ENCODE measurements around the gene DOCK2. TPM values are rescaled to one million over a fixed set of nuclear protein-coding genes. Genes with fewer than 3 reads are reported as not detected.
A peak's percentile ranks its signal among the peaks of the same experiment; 100 is the strongest.

Gene DOCK2
- polyA plus RNA-seq, 3 donors = 2.6 to 3.6 (median 2.6) TPM

- DNase-seq (ENCODE audit: extremely low read depth in 1 of 11, low read depth in 9 of 11, low spot score in 4 of 11) = no peak
These were observed 227.4 kb downstream of the DOCK2 start for GRCh38 chr5:169864483-169864882.

- no peak for DNase-seq (ENCODE audit: extremely low read depth in 1 of 11, low read depth in 9 of 11, low spot score in 4 of 11)
These were observed 230.3 kb downstream of the DOCK2 start for GRCh38 chr5:169867347-169867746.

GRCh38 chr5:169869066-169869465 is 232.0 kb downstream of the DOCK2 start:
- DNase-seq (ENCODE audit: extremely low read depth in 1 of 11, low read depth in 9 of 11, low spot score in 4 of 11) = no peak

GRCh38 chr5:169870211-169870610 is 233.1 kb downstream of the DOCK2 start:
- DNase-seq (ENCODE audit: extremely low read depth in 1 of 11, low read depth in 9 of 11, low spot score in 4 of 11) = no peak

- DNase-seq (ENCODE audit: extremely low read depth in 1 of 11, low read depth in 9 of 11, low spot score in 4 of 11) = no peak
These were observed 234.9 kb downstream of the DOCK2 start for GRCh38 chr5:169871826-169872490.

- peak in 7 of 11 donors; percentile 13 to 33 (median 23) for DNase-seq (ENCODE audit: extremely low read depth in 1 of 11, low read depth in 9 of 11, low spot score in 4 of 11)
These were observed 236.6 kb downstream of the DOCK2 start for GRCh38 chr5:169873642-169874041.

- DNase-seq (ENCODE audit: extremely low read depth in 1 of 11, low read depth in 9 of 11, low spot score in 4 of 11) = no peak
These were observed 237.5 kb downstream of the DOCK2 start for GRCh38 chr5:169874621-169875020.

GRCh38 chr5:169875091-169875728 is 238.1 kb downstream of the DOCK2 start:
- DNase-seq (ENCODE audit: extremely low read depth in 1 of 11, low read depth in 9 of 11, low spot score in 4 of 11) = no peak

GRCh38 chr5:169875731-169876130 is 238.7 kb downstream of the DOCK2 start:
- DNase-seq (ENCODE audit: extremely low read depth in 1 of 11, low read depth in 9 of 11, low spot score in 4 of 11) = peak in 10 of 11 donors; percentile 21 to 69 (median 43)

- DNase-seq (ENCODE audit: extremely low read depth in 1 of 11, low read depth in 9 of 11, low spot score in 4 of 11) = no peak
These were observed 239.3 kb downstream of the DOCK2 start for GRCh38 chr5:169876386-169876785.

GRCh38 chr5:169880012-169880663 is 243.1 kb downstream of the DOCK2 start:
- DNase-seq (ENCODE audit: extremely low read depth in 1 of 11, low read depth in 9 of 11, low spot score in 4 of 11) = no peak

GRCh38 chr5:169880785-169881184 is 243.7 kb downstream of the DOCK2 start:
- no peak for DNase-seq (ENCODE audit: extremely low read depth in 1 of 11, low read depth in 9 of 11, low spot score in 4 of 11)

GRCh38 chr5:169881702-169882303 is 244.7 kb downstream of the DOCK2 start:
- DNase-seq (ENCODE audit: extremely low read depth in 1 of 11, low read depth in 9 of 11, low spot score in 4 of 11) = no peak

GRCh38 chr5:169886033-169886432 is 249.0 kb downstream of the DOCK2 start:
- no peak for DNase-seq (ENCODE audit: extremely low read depth in 1 of 11, low read depth in 9 of 11, low spot score in 4 of 11)

- no peak for DNase-seq (ENCODE audit: extremely low read depth in 1 of 11, low read depth in 9 of 11, low spot score in 4 of 11)
These were observed 249.6 kb downstream of the DOCK2 start for GRCh38 chr5:169886677-169887076.

GRCh38 chr5:169889572-169889971 is 252.5 kb downstream of the DOCK2 start:
- no peak for DNase-seq (ENCODE audit: extremely low read depth in 1 of 11, low read depth in 9 of 11, low spot score in 4 of 11)

- DNase-seq (ENCODE audit: extremely low read depth in 1 of 11, low read depth in 9 of 11, low spot score in 4 of 11) = no peak
These were observed 255.9 kb downstream of the DOCK2 start for GRCh38 chr5:169893010-169893409.

- DNase-seq (ENCODE audit: extremely low read depth in 1 of 11, low read depth in 9 of 11, low spot score in 4 of 11) = no peak
These were observed 256.5 kb downstream of the DOCK2 start for GRCh38 chr5:169893571-169893970.

- DNase-seq (ENCODE audit: extremely low read depth in 1 of 11, low read depth in 9 of 11, low spot score in 4 of 11) = no peak
These were observed 258.9 kb downstream of the DOCK2 start for GRCh38 chr5:169895926-169896325.

- DNase-seq (ENCODE audit: extremely low read depth in 1 of 11, low read depth in 9 of 11, low spot score in 4 of 11) = no peak
These were observed 260.4 kb downstream of the DOCK2 start for GRCh38 chr5:169897481-169897880.
